GM20000 (cell line): Measurements from ENCODE around the gene ANXA5.

Source experiments
- DNase-seq: peaks from one replicate; pipeline ENCODE4 v3.0.0; 2012; ENCODE audit warnings: low spot score
- CTCF ChIP-seq: IDR thresholded peaks from 2 replicates; pipeline ENCODE4 v1.5.1; 2012; ENCODE audit warnings: mild to moderate bottlenecking, control low read depth; ENCODE audit errors: extremely low read depth, missing control alignments

The ANXA5 gene

GRCh38 chr4:121726642-121727268 is 30.0 kb upstream of the ANXA5 start:
- peak; percentile 62 for TF ChIP-seq CTCF
- peak; percentile 62 for DNase-seq

GRCh38 chr4:121724671-121725070 is 27.9 kb upstream of the ANXA5 start:
- TF ChIP-seq CTCF: no peak
- DNase-seq: no peak

GRCh38 chr4:121721700-121722099 is 24.9 kb upstream of the ANXA5 start:
- DNase-seq: no peak
- TF ChIP-seq CTCF: no peak

- no peak for DNase-seq
- no peak for TF ChIP-seq CTCF
Observed at GRCh38 chr4:121720109-121720508, 23.3 kb upstream of the ANXA5 start.

GRCh38 chr4:121717680-121718237 is 21.0 kb upstream of the ANXA5 start:
- TF ChIP-seq CTCF: no peak
- DNase-seq: no peak

- no peak for TF ChIP-seq CTCF
- no peak for DNase-seq
Observed at GRCh38 chr4:121714548-121714947, 17.8 kb upstream of the ANXA5 start.

- no peak for TF ChIP-seq CTCF
- no peak for DNase-seq
Observed at GRCh38 chr4:121712783-121713182, 16.0 kb upstream of the ANXA5 start.
